HepG2 (cell line): ENCODE measurements around the gene STK38L. TPM values are rescaled to one million over a fixed set of nuclear protein-coding genes. Genes with fewer than 3 reads are reported as not detected.

Experiments
- ARID4A ChIP-seq: sonication (generic); formaldehyde crosslinking; IDR thresholded peaks from 2 replicates; pipeline ENCODE4 v1.5.0; 2020; ENCODE audit warnings: mild to moderate bottlenecking, missing genetic modification reagents, borderline replicate concordance
- CSRNP1 ChIP-seq: sonication (generic); formaldehyde crosslinking; IDR thresholded peaks from 2 replicates; pipeline ENCODE4 v1.8.1; 2023; ENCODE audit warnings: mild to moderate bottlenecking, missing genetic modification reagents
- E2F5 ChIP-seq: sonication (generic); formaldehyde crosslinking; conservative IDR thresholded peaks from 2 replicates; pipeline ENCODE4 v1.4.0; 2020; ENCODE audit warnings: missing genetic modification reagents
- HOMEZ ChIP-seq: IDR thresholded peaks from 2 replicates; pipeline ENCODE4 v1.6.1; 2016; ENCODE audit warnings: low read depth
- KLF11 ChIP-seq: IDR thresholded peaks from 2 replicates; pipeline ENCODE4 v1.6.1; 2016; ENCODE audit warnings: missing compliant biosample characterization
- KLF6 ChIP-seq: IDR thresholded peaks from 2 replicates; pipeline ENCODE4 v1.8.0; 2016; ENCODE audit warnings: missing biosample characterization, missing genetic modification reagents
- MIER3 ChIP-seq: IDR thresholded peaks from 2 replicates; pipeline ENCODE4 v1.6.1; 2016; ENCODE audit warnings: missing compliant biosample characterization, borderline replicate concordance
- MXI1 ChIP-seq: IDR thresholded peaks from 3 replicates; pipeline ENCODE4 v1.6.1; 2012; ENCODE audit warnings: low read depth, low read length, inconsistent platforms, borderline replicate concordance
- NFE2 ChIP-seq: sonication (generic); formaldehyde crosslinking; IDR thresholded peaks from 2 replicates; pipeline ENCODE4 v1.4.0; 2020; ENCODE audit warnings: missing genetic modification reagents
- NR2F2 ChIP-seq: IDR thresholded peaks from 2 replicates; pipeline ENCODE4 v1.6.1; 2012; ENCODE audit warnings: low read depth, inconsistent platforms, borderline replicate concordance
- RBM39 ChIP-seq: fragments of 200-400 bp; formaldehyde crosslinking; IDR thresholded peaks from one replicate; pipeline ENCODE4 v1.6.1; 2018; ENCODE audit warnings: antibody characterized with exemption, mild to moderate bottlenecking, low read depth, low read length; ENCODE audit not compliant: poor library complexity, severe bottlenecking
- SIN3B ChIP-seq: fragments of 150-350 bp; IDR thresholded peaks from 2 replicates; pipeline ENCODE4 v1.6.1; 2014; ENCODE audit warnings: low read length
- SMC3 ChIP-seq: IDR thresholded peaks from 2 replicates; pipeline ENCODE4 v1.6.1; 2011; ENCODE audit warnings: low read length, improper control_type of control experiment
- SRSF4 ChIP-seq: fragments of 200-400 bp; formaldehyde crosslinking; IDR thresholded peaks from one replicate; pipeline ENCODE4 v1.6.1; 2018; ENCODE audit warnings: mild to moderate bottlenecking, low read depth, low read length, moderate library complexity; ENCODE audit not compliant: poor library complexity, severe bottlenecking
- THAP7 ChIP-seq: sonication (generic); formaldehyde crosslinking; IDR thresholded peaks from 2 replicates; pipeline ENCODE4 v1.8.1; 2023; ENCODE audit warnings: mild to moderate bottlenecking, missing genetic modification reagents
- ZNF256 ChIP-seq: sonication (generic); formaldehyde crosslinking; conservative IDR thresholded peaks from 2 replicates; pipeline ENCODE4 v1.4.0; 2020; ENCODE audit warnings: missing genetic modification reagents
- ZNF510 ChIP-seq: sonication (generic); formaldehyde crosslinking; IDR thresholded peaks from 2 replicates; pipeline ENCODE4 v1.4.0; 2020; ENCODE audit warnings: low read depth, mild to moderate bottlenecking, missing genetic modification reagents
- ZNF546 ChIP-seq: sonication (generic); formaldehyde crosslinking; conservative IDR thresholded peaks from 2 replicates; pipeline ENCODE4 v1.8.1; 2023; ENCODE audit warnings: mild to moderate bottlenecking, missing genetic modification reagents
- ZNF549 ChIP-seq: sonication (generic); formaldehyde crosslinking; IDR thresholded peaks from 2 replicates; pipeline ENCODE4 v1.5.0; 2020; ENCODE audit warnings: missing genetic modification reagents
- ZNF557 ChIP-seq: sonication (generic); formaldehyde crosslinking; IDR thresholded peaks from 2 replicates; pipeline ENCODE4 v1.4.0; 2020; ENCODE audit warnings: missing genetic modification reagents
- ZNF629 ChIP-seq: sonication (generic); formaldehyde crosslinking; conservative IDR thresholded peaks from 2 replicates; pipeline ENCODE4 v1.5.0; 2020; ENCODE audit warnings: missing genetic modification reagents
- ZNF709 ChIP-seq: sonication (generic); formaldehyde crosslinking; IDR thresholded peaks from 2 replicates; pipeline ENCODE4 v1.5.0; 2020; ENCODE audit warnings: mild to moderate bottlenecking, missing genetic modification reagents
- polyA plus RNA-seq, 8 experiments: library from polyadenylated mRNA; depleted of rRNA in 3 of 8; stranded (reverse) in 7 of 8; unstranded in 1 of 8; fragments of >200 nt; fragmentation: Illumina TruSeq in 4 of 8; extraction: Trizol in 4 of 8; gene quantifications; 2 replicates each; pipeline versions ENCODE4 v1.2.1 to v1.2.3, GENCODE V29; 2011 to 2016; ENCODE audit warnings: low read depth in 4 of 8, missing spikeins in 1 of 8, mixed read lengths in 1 of 8; ENCODE audit not compliant: insufficient read depth in 1 of 8
- total RNA-seq, 5 experiments: library from RNA; depleted of rRNA; stranded (reverse); fragments of >200 nt; fragmentation: Illumina TruSeq; extraction: Trizol; gene quantifications; 2 replicates each; pipeline ENCODE4 v1.2.3, GENCODE V29; 2016; ENCODE audit warnings: low read depth in 1 of 5

STK38L gene
- total and polyA plus RNA-seq, 2 of the 13 experiments (the other 11 are each of a cell fraction or from before 2014, with no cell fraction given) = 6.1 to 26.4 TPM

- TF ChIP-seq E2F5 (CRISPR knock-in tag) (peak; percentile 74), ARID4A (peak; percentile 2; the same call in 1 of the 2 replicates), THAP7 (CRISPR knock-in tag) (0 out of 2 replicates have a peak, but pooled peaks have one; percentile 22), SMC3 (no peak), ZNF256 (CRISPR knock-in tag) (no peak), NR2F2 (no peak), ZNF546 (CRISPR knock-in tag) (no peak; the same call in 1 of the 2 replicates), ZNF549 (CRISPR knock-in tag) (no peak), CSRNP1 (CRISPR knock-in tag) (no peak), ZNF709 (CRISPR knock-in tag) (no peak), ZNF510 (CRISPR knock-in tag) (no peak), NFE2 (CRISPR knock-in tag) (no peak), MIER3 (CRISPR knock-in tag) (no peak), MXI1 (0 out of 3 replicates have a peak, but pooled peaks have one; percentile 18), SIN3B (no peak), KLF6 (CRISPR knock-in tag) (no peak), RBM39 (no peak), SRSF4 (no peak), KLF11 (CRISPR knock-in tag) (no peak), ZNF557 (CRISPR knock-in tag) (no peak), HOMEZ (no peak), ZNF629 (no peak)
Measured at GRCh38 chr12:27332714-27333402, 88.8 kb downstream of the STK38L start, which contains the start of gene BMAL2 (continued).
